T-helper 17 cell (primary cell): Measurements from ENCODE around the gene KSR2. TPM values are rescaled to one million over a fixed set of nuclear protein-coding genes. Genes with fewer than 3 reads are reported as not detected.

Experiments used
- ATAC-seq: fragments of 150-1000 bp; cut with Tn5 transposase; 2 replicates; pipeline ENCODE4 v1.10.0; 2021; ENCODE audit warnings: mild to moderate bottlenecking, moderate library complexity
- DNase-seq, 3 donors: peaks; one replicate each; pipeline versions ENCODE4 v3.0.0 to v3.0.0-alpha.2; 2020 to 2021
- H3K9me3 ChIP-seq: one replicate; pipeline ENCODE4 v1.7.0; 2013; ENCODE audit warnings: low read length, mild to moderate bottlenecking; ENCODE audit not compliant: control insufficient read depth, poor library complexity, severe bottlenecking
- H3K27ac Mint-ChIP-seq: one replicate; pipeline ENCODE4 v1.8.0; 2022; ENCODE audit warnings: mild to moderate bottlenecking, moderate library complexity, mixed read lengths
- H3K27me3 Mint-ChIP-seq: one replicate; pipeline ENCODE4 v1.8.0; 2022; ENCODE audit warnings: mixed read lengths
- H3K36me3 Mint-ChIP-seq: one replicate; pipeline ENCODE4 v1.8.0; 2022; ENCODE audit warnings: low read depth, mixed read lengths
- H3K4me1 Mint-ChIP-seq: one replicate; pipeline ENCODE4 v1.8.0; 2022; ENCODE audit warnings: mild to moderate bottlenecking, mixed read lengths
- H3K4me3 Mint-ChIP-seq: one replicate; pipeline ENCODE4 v1.8.0; 2022; ENCODE audit warnings: mild to moderate bottlenecking, moderate library complexity, mixed read lengths
- total RNA-seq, 4 donors: library from RNA in 2 of 4; stranded (reverse) in 2 of 4; gene quantifications; one replicate each; pipeline ENCODE4 v1.2.3 and lab custom pipeline; 2022 to 2026

KSR2 gene
- total RNA-seq, 2 donors from 2014 or later: 0.05 to 0.10 TPM

DNA sequence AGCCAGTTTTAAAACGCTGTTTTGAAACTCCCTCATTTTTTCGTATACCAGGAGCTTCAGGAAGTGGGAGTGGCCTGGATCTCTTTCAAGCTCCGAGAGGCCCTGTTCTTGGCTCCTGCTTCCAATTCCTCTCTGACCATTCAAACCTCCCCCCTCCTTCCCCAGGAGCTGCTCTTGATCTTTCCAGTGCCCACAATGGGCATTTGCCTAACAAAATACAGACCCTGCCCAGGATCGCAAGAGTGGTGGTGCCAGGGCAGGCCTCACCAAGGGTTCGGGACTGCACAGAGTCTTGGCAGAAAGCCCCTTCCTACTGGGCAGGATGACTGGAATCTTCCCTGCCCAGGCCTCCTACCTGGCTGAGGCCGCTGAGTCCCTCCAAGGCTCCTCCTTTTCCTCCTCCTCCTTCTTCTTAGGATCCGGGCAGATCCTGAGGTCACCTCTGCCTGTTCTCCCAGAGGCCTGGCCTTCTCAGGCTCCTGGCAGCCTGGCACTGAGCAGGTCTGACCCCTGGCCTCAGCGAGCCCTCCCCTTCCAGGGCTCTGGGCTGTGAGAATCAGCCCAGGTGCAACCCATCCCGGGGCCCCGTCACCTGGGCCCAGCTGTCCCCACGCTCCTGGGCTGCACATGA, 560.5 kb downstream of the KSR2 start:
- H3K9me3 ChIP-seq: no peaks in the 10 kb centered on the region
- Mint-ChIP-seq H3K36me3 (no peaks in the 10 kb centered on the region), H3K27me3 (no peaks in the 10 kb centered on the region), H3K4me1 (no peaks in the 10 kb centered on the region), H3K27ac (no peak overlapping the region), H3K4me3 (no peak overlapping the region)
- DNase-seq (no peak), ATAC-seq (no peak)

DNA sequence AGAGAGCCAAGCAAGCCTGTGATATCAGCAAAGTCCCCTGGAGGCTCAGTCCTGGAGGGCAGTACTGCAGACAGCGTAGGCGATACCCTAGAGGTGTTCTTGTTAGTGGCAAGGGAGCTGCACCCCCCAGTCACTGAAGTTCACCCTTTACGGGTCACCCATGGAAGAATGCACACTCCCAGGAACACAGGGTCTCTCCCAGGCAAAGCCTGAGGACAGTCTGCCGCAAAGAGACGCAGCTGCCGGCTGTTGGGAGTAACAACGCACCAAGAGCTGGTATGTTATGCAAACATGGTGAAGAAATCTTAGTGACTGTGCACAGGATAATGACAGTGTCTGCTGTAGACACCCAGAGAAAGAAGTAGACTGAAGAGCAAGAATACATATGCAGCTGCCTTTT, 563.9 kb downstream of the KSR2 start:
- no peaks in the 10 kb centered on the region for H3K36me3 Mint-ChIP-seq
- ATAC-seq (no peak), DNase-seq (no peak)
- H3K4me3 Mint-ChIP-seq: no peak overlapping the region
- H3K4me1 Mint-ChIP-seq: no peaks in the 10 kb centered on the region
- H3K27me3 Mint-ChIP-seq: no peaks in the 10 kb centered on the region
- no peaks in the 10 kb centered on the region for H3K9me3 ChIP-seq
- H3K27ac Mint-ChIP-seq: no peak overlapping the region

DNA sequence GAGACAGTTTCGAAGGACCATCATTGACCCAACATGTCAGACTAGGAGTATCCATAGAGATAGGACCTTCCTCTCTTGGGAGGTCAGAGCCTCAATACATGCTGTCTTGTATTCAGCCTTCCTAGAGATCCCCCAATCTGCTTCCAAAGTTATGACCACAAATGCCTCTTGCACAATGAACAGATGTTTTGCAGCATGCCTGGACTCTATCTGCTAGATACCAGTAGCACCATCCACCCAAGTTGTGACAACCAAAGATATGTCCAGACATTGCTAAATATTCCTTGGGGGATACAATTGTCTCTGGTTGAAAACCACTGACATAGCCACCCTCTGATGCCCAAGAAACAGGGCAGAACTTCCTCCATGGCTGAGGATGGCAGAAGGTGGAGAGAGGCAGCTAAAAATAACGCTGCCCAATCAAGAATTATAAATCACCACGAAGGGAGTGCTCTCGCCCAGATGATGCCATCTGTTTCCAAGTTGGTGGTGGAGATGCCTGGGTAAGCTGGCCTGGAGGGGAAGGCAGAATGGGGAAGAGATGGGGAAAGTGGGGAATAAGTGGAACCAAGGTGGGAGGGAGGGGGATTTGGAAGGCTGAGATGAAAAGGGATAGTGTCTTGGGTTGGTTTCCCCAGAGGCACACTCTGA, 564.5 kb downstream of the KSR2 start:
- Mint-ChIP-seq H3K36me3 (no peaks in the 10 kb centered on the region), H3K27ac (no peak overlapping the region), H3K27me3 (no peaks in the 10 kb centered on the region), H3K4me1 (no peaks in the 10 kb centered on the region), H3K4me3 (no peak overlapping the region)
- DNase-seq (no peak), ATAC-seq (no peak)
- H3K9me3 ChIP-seq: no peaks in the 10 kb centered on the region

DNA sequence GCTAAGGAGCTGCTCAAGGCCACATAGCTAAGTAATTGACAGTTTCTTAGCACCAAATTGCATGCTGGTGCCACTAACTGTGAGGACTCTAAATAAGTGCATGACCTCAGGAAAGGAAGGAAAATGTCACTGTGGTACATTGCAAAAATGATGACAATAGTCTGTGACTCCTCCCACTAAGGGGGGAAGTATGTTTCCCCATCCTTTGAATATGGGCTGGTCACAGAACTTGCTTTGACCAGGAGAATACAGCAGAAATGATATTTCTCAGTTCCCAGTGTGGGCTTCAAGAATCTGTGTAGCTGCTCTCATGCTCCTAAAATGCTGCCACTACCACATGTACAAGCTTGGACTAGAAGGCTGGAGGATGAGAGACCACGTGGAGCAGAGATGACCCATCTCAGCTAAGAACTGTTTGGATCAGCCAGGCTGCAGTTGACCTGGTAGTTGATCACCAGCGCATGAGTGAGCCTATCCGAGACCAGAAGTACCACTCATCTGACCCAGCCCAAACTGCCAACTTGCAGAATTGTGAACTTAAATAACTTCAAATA, 565.1 kb downstream of the KSR2 start:
- no peaks in the 10 kb centered on the region for H3K27me3 Mint-ChIP-seq
- DNase-seq (no peak), ATAC-seq (no peak)
- no peaks in the 10 kb centered on the region for H3K4me1 Mint-ChIP-seq
- no peak overlapping the region for H3K4me3 Mint-ChIP-seq
- H3K9me3 ChIP-seq: no peaks in the 10 kb centered on the region
- H3K27ac Mint-ChIP-seq: no peak overlapping the region
- H3K36me3 Mint-ChIP-seq: no peaks in the 10 kb centered on the region

Other genes starting within 250 kb of the KSR2 start
- 10 to 100 TPM; 10.6 to 15.8 TPM for gene RFC5, start 47.7 kb upstream of the KSR2 start, total RNA-seq
- 10 to 100 TPM; 26.9 to 36.2 TPM for gene WSB2, start 92.2 kb upstream of the KSR2 start, total RNA-seq
- 1 to 10 TPM; 1.3 to 3.9 TPM for gene VSIG10, start 135.0 kb upstream of the KSR2 start, total RNA-seq
- 100 to 1,000 TPM; 108 to 113 TPM for gene PEBP1, start 167.1 kb upstream of the KSR2 start, total RNA-seq